GM12801 (cell line): ENCODE results near the gene HFM1.

Experiments
- CTCF ChIP-seq: IDR thresholded peaks from one replicate; pipeline ENCODE4 v1.5.1; 2011; ENCODE audit warnings: control low read depth; ENCODE audit not compliant: insufficient read length; ENCODE audit errors: extremely low read depth

The HFM1 gene

GRCh38 chr1:91261655-91262054 is 143.0 kb downstream of the HFM1 start:
- no peak for TF ChIP-seq CTCF

GRCh38 chr1:91245435-91245834 is 159.2 kb downstream of the HFM1 start:
- TF ChIP-seq CTCF: no peak

GRCh38 chr1:91244737-91245136 is 159.9 kb downstream of the HFM1 start:
- TF ChIP-seq CTCF: no peak

GRCh38 chr1:91243171-91243570 is 161.5 kb downstream of the HFM1 start:
- no peak for TF ChIP-seq CTCF

- TF ChIP-seq CTCF: no peak
These were observed 170.5 kb downstream of the HFM1 start for GRCh38 chr1:91234181-91234580.

GRCh38 chr1:91226741-91227140 is 177.9 kb downstream of the HFM1 start:
- no peak for TF ChIP-seq CTCF

GRCh38 chr1:91224878-91225277 is 179.8 kb downstream of the HFM1 start:
- TF ChIP-seq CTCF: no peak

GRCh38 chr1:91221017-91221416 is 183.6 kb downstream of the HFM1 start:
- TF ChIP-seq CTCF: no peak
